Endothelial cell of umbilical vein (primary cell): ENCODE results near the gene MRPL4. TPM values are rescaled to one million over a fixed set of nuclear protein-coding genes. Genes with fewer than 3 reads are reported as not detected.

Experiments used
- BruUV-seq: library from RNA; stranded (reverse); fragments of 400-500 nt; replicated peaks from 2 replicates; lab custom pipeline; 2021; lab: Mats Ljungman, UMichigan
- CTCF ChIA-PET: fragments of 300-600, 350-600 bp; sonication (Branson Sonifier 250); formaldehyde crosslinking; loops from one replicate; lab custom pipeline; 2021; ENCODE audit warnings: antibody characterized with exemption, inconsistent platforms; lab: Charles Lee
- POLR2A ChIA-PET: fragments of 300-600, 350-600 bp; sonication (Branson Sonifier 250); formaldehyde crosslinking; loops from one replicate; lab custom pipeline; 2021; ENCODE audit warnings: antibody characterized with exemption, inconsistent platforms; lab: Charles Lee
- DNase-seq: peaks from one replicate; pipeline ENCODE4 v3.0.0-alpha.2; 2011; ENCODE audit warnings: low read depth, low spot score
- FAIRE-seq: peaks from 2 replicates; lab custom pipeline; 2011; peaks lifted over from hg19 to GRCh38; lab: Jason Lieb, UNC
- H2AFZ ChIP-seq: 2 replicates; pipeline ENCODE4 v1.6.0; 2012; ENCODE audit warnings: low read depth, low read length, control low read depth, inconsistent platforms
- H3K27ac ChIP-seq: 2 replicates; pipeline ENCODE4 v1.5.1; 2011; ENCODE audit warnings: low read depth, mild to moderate bottlenecking, control low read depth, low read length, moderate library complexity; ENCODE audit not compliant: insufficient read depth
- H3K27me3 ChIP-seq, 2 experiments: 2 replicates each; pipeline versions ENCODE4 v1.6.0 to v1.6.1; 2011; ENCODE audit warnings: low read length in 2 of 2, mixed read lengths in 1 of 2; ENCODE audit not compliant: control insufficient read depth in 2 of 2, insufficient read depth in 2 of 2
- H3K36me3 ChIP-seq, 2 experiments: 2 replicates in 1 of 2; 3 replicates in 1 of 2; pipeline ENCODE4 v1.5.1; 2011; ENCODE audit warnings: low read length in 2 of 2, mild to moderate bottlenecking in 1 of 2, moderate library complexity in 1 of 2; ENCODE audit not compliant: control insufficient read depth in 2 of 2, insufficient read depth in 2 of 2; ENCODE audit errors: extremely low read depth in 1 of 2
- H3K4me1 ChIP-seq: 3 replicates; pipeline ENCODE4 v1.5.1; 2011; ENCODE audit warnings: mild to moderate bottlenecking, low read length; ENCODE audit not compliant: control insufficient read depth, insufficient read depth; ENCODE audit errors: extremely low read depth
- H3K4me2 ChIP-seq: 2 replicates; pipeline ENCODE4 v1.6.1; 2011; ENCODE audit warnings: low read length, control low read depth, mixed read lengths; ENCODE audit not compliant: insufficient read depth
- H3K4me3 ChIP-seq, 3 experiments: fragments of 200-600 bp in 1 of 3; sonication (generic), shearing (Covaris generic) in 1 of 3; replicated peaks in 1 of 3; 2 replicates each; pipeline ENCODE4 v1.5.1; 2011 to 2016; ENCODE audit warnings: control low read depth in 3 of 3, low read length in 3 of 3, mild to moderate bottlenecking in 2 of 3, inconsistent platforms in 1 of 3, low read depth in 1 of 3, moderate library complexity in 1 of 3; ENCODE audit not compliant: insufficient read depth in 1 of 3
- H3K79me2 ChIP-seq: 2 replicates; pipeline ENCODE4 v1.6.0; 2012; ENCODE audit warnings: low read length, inconsistent platforms; ENCODE audit not compliant: control insufficient read depth, insufficient read depth
- H3K9ac ChIP-seq: replicated peaks from 2 replicates; pipeline ENCODE3; 2011; ENCODE audit warnings: low read length, control low read depth; ENCODE audit not compliant: insufficient read depth; ENCODE audit errors: extremely low read depth
- H3K9me1 ChIP-seq: replicated peaks from 3 replicates; pipeline ENCODE4 v1.6.0; 2011; ENCODE audit warnings: mild to moderate bottlenecking, low read length; ENCODE audit not compliant: control insufficient read depth, insufficient read depth; ENCODE audit errors: extremely low read depth
- H3K9me3 ChIP-seq: replicated peaks from 2 replicates; pipeline ENCODE4 v1.5.1; 2012; ENCODE audit warnings: low read length, inconsistent platforms; ENCODE audit not compliant: control insufficient read depth, insufficient read depth
- H4K20me1 ChIP-seq: replicated peaks from 2 replicates; pipeline ENCODE3; 2011; ENCODE audit warnings: mild to moderate bottlenecking, low read length; ENCODE audit not compliant: control insufficient read depth, insufficient read depth; ENCODE audit errors: extremely low read depth
- CTCF ChIP-seq, 2 donors: IDR thresholded peaks; 1 replicate in 1 of 2; 2 replicates in 1 of 2; pipeline ENCODE4 v1.5.1; 2011; ENCODE audit warnings: low read length in 2 of 2, mild to moderate bottlenecking in 2 of 2, moderate library complexity in 2 of 2, control low read depth in 1 of 2, inconsistent platforms in 1 of 2, low read depth in 1 of 2; ENCODE audit not compliant: insufficient read depth in 1 of 2; ENCODE audit errors: extremely low read depth in 1 of 2
- EZH2 ChIP-seq: IDR thresholded peaks from 2 replicates; pipeline ENCODE4 v1.6.1; 2012; ENCODE audit warnings: borderline replicate concordance, low read depth, mild to moderate bottlenecking, moderate library complexity, low read length, inconsistent platforms; ENCODE audit not compliant: severe bottlenecking
- FOS ChIP-seq: IDR thresholded peaks from 2 replicates; pipeline ENCODE4 v1.6.1; 2011; ENCODE audit warnings: mild to moderate bottlenecking, low read length, moderate library complexity, borderline replicate concordance; ENCODE audit not compliant: insufficient read depth
- GATA2 ChIP-seq: IDR thresholded peaks from 2 replicates; pipeline ENCODE4 v1.7.0; 2011; ENCODE audit warnings: low read depth, mild to moderate bottlenecking, moderate library complexity, mixed read lengths, low read length; ENCODE audit not compliant: insufficient read length, insufficient read depth
- JUN ChIP-seq: IDR thresholded peaks from 2 replicates; pipeline ENCODE4 v1.6.1; 2011; ENCODE audit warnings: borderline replicate concordance, low read depth; ENCODE audit not compliant: insufficient read length, insufficient read depth
- MAX ChIP-seq: IDR thresholded peaks from 2 replicates; pipeline ENCODE4 v1.6.1; 2011; ENCODE audit not compliant: insufficient read depth, insufficient read length
- MYC ChIP-seq: IDR thresholded peaks from one replicate; pipeline ENCODE4 v1.6.1; 2011; ENCODE audit warnings: mild to moderate bottlenecking, low read depth, low read length
- POLR2A ChIP-seq: IDR thresholded peaks from 2 replicates; pipeline ENCODE4 v1.6.1; 2012; ENCODE audit warnings: low read depth, mild to moderate bottlenecking, control low read depth, low read length
- POLR2AphosphoS5 ChIP-seq: IDR thresholded peaks from 2 replicates; pipeline ENCODE4 v1.6.1; 2012; ENCODE audit warnings: low read depth, mild to moderate bottlenecking, control low read depth, low read length, moderate library complexity; ENCODE audit not compliant: insufficient read depth
- dilution Hi-C: fragments of 300-500 bp; cut with MboI; formaldehyde crosslinking; loops from one replicate; pipeline ENCODE4 v1.15.0; 2019; ENCODE audit warnings: low sequenced_read_pairs; ENCODE audit not compliant: extremely low pct_ligation_motif_present
- intact Hi-C: fragments of 100-400 bp; cut with micrococcal nuclease; formaldehyde crosslinking; loops from one replicate; pipeline ENCODE4 v1.10.0; 2022
- polyA plus RNA-seq, 4 experiments: library from polyadenylated mRNA; depleted of rRNA in 3 of 4; stranded (reverse) in 3 of 4; unstranded in 1 of 4; fragments of >200 nt; gene quantifications; 2 replicates each; pipeline versions ENCODE4 v1.2.1 to v1.2.3, GENCODE V29; 2011 to 2012; ENCODE audit warnings: missing spikeins in 1 of 4
- total RNA-seq: library from RNA; stranded (reverse); gene quantifications from 2 replicates; pipeline ENCODE4 v1.2.3, GENCODE V29; 2021

Gene MRPL4
- total and polyA plus RNA-seq, 2 donors (not counting 3 experiments of a cell fraction or from before 2014, with no cell fraction given) = 70.4 to 118 TPM

- Histone ChIP-seq H3K9me3 (no peaks in the 10 kb centered on the region), H3K9me1 (no peaks in the 10 kb centered on the region), H3K27ac (no peak overlapping the region), H3K4me3 (no peak overlapping the region), H3K36me3 (peaks cover 0 to 3% of the 10 kb centered on the region in 2 experiments), H3K4me1 (no peaks in the 10 kb centered on the region), H2AFZ (no peak overlapping the region), H3K9ac (no peak overlapping the region), H4K20me1 (no peaks in the 10 kb centered on the region), H3K27me3 (no peaks in the 10 kb centered on the region), H3K79me2 (no peaks in the 10 kb centered on the region), H3K4me2 (no peak overlapping the region)
- ChIA-PET POLR2A (interaction anchor here (0.6 kb wide), 1 partner anchor 31 kb away, joined by 3 read pairs; no protein-coding TSS in a partner anchor), CTCF (interaction anchor here (0.5 to 2.3 kb wide), 6 partner anchors 14 to 111 kb away, joined by 3 to 9 read pairs (median 6); no protein-coding TSS in a partner anchor)
- dilution Hi-C loops (no loop called here), intact Hi-C loops (no loop called here)
- DNase-seq (no peak), FAIRE-seq (no peak)
- TF ChIP-seq POLR2AphosphoS5 (no peak), FOS (no peak), MYC (no peak), POLR2A (no peak), JUN (no peak), EZH2 (no peak), GATA2 (no peak), MAX (no peak), CTCF (IDR thresholded peaks at IDR 0.05; ENCODE audit: extremely low read depth in 1 of 2, insufficient read depth in 1 of 2, low read depth in 1 of 2, low read length in 2 of 2) (no peak)
- BruUV-seq = no TSS peak
Observed at GRCh38 chr19:10305139-10305806, 53.3 kb downstream of the MRPL4 start.
